HG03064 (cell line): ENCODE measurements around the gene FGF2.
A peak's percentile ranks its signal among the peaks of the same experiment; 100 is the strongest.

ENCODE experiments used
- ATAC-seq: cut with Tn5 transposase; IDR thresholded peaks from one replicate; pipeline ENCODE4 v1.9.1; 2021; ENCODE audit warnings: low read depth; ENCODE audit not compliant: unreplicated experiment

Gene FGF2

DNA sequence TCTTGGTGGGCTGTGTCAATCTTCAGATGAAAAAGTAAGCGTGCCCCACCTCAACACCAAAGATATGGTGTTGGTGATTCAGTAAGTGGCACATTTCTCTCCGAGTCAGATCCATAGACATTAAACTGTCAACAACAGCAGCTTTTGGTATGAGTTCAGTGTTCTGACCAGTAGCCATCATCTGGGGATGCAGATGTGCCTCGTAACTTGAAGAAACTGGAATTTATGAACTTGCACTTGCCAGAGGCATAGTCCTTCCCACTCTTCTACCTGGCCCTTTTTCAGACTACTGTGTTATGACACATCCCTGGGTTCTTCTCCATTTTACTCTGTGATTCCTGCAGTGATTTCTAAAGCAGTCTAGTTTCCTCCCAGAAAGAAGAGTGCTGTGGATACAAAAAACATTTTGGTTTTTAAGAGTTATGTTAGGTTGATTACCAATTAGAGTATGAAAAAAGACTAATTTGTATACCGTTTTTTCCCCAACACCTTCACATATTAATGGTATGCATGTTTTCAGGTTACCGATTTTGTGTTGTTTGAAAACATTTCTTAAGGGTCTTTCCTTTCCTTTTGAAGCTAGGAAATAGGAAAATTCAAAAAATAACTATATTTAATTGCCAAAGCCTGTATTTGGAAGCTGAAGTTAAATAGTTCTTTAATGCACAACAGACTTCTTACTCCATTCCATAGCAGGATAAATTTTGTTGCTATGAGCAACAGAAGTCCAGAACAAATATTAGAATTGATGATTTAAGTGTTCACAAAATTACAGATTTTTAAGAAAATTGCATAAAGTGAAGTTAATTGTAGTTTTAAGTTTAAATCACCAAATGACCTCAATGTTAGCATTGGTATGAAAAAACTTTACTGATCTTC lies 56.5 kb downstream of the FGF2 start:
- no peak for ATAC-seq

DNA sequence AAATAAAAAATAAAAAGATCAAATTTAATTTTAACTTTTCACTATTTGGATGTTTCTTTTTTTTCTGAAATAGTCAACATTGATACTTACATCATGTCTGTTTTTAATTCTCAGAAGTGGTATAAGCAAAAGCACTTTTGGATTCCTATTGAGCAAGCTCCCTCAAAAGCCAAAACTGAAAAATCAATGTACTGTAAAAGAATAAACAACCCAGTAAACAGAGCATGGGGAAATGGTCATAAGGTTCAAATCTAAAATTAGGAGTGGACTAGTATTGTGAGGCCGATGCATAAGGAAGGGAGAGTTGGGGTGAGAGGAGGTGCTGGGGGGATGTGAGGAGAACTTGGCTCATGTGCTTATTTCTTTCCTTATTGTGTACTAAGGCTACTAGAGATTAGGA lies 57.9 kb downstream of the FGF2 start:
- ATAC-seq: no peak

DNA sequence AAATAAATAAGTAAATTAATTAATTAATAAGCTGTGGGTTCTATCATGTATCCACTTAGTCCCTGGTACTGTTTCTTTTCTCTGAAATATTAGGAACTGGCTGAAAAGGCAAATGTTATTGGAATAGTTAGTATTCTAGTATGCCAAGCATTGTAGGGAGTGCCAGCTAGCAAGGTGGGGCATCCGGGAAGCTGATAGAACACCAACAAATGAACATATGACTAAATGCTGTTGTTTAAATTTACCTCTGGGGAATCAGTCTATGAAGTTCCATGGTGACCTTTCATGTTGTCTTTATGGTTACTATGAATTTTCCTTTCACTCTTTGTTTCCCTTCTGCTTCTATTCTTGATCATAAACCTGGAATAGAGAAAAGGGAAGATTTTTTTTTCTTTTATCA lies 63.1 kb downstream of the FGF2 start:
- ATAC-seq: no peak

DNA sequence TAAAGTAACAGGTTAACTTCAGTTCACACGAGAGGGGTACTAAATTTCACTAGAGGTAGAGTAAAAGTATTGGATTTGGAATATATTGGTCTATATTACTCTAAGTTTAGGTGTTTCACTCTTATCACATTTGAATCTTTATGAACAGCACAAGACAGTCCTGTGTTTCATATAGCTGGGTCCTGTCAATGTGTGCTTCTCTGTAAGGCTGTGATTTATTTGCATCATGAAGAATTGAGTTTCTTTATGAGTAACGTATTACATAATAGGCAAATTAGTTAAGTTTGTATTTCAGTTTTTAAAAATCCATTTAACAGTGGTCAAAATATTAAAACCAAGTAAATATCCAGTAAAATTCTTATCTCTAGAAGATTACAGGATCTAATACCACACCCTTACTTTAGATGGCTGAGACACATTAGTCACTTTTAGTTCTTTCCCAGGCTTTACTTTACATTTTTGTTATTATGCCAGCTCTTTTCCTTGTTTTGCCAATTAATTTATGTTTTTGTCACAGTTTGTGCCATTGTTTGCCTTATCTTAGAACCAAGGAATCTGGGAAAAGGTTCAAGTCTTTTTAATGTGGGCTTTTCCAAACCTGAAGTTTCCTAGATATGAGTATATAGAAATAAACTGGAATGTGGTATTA lies 63.6 kb downstream of the FGF2 start:
- ATAC-seq: no peak

DNA sequence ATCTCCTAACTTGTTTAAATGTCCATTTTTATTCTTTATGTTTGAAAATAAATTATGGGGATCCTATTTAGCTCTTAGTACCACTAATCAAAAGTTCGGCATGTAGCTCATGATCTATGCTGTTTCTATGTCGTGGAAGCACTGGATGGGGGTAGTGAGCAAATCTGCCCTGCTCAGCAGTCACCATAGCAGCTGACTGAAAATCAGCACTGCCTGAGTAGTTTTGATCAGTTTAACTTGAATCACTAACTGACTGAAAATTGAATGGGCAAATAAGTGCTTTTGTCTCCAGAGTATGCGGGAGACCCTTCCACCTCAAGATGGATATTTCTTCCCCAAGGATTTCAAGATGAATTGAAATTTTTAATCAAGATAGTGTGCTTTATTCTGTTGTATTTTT lies 68.2 kb downstream of the FGF2 start:
- no peak for ATAC-seq

DNA sequence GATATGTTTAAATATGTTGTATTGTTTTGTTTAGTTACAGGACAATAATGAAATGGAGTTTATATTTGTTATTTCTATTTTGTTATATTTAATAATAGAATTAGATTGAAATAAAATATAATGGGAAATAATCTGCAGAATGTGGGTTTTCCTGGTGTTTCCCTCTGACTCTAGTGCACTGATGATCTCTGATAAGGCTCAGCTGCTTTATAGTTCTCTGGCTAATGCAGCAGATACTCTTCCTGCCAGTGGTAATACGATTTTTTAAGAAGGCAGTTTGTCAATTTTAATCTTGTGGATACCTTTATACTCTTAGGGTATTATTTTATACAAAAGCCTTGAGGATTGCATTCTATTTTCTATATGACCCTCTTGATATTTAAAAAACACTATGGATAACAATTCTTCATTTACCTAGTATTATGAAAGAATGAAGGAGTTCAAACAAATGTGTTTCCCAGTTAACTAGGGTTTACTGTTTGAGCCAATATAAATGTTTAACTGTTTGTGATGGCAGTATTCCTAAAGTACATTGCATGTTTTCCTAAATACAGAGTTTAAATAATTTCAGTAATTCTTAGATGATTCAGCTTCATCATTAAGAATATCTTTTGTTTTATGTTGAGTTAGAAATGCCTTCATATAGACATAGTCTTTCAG lies 68.8 kb downstream of the FGF2 start:
- ATAC-seq: no peak

DNA sequence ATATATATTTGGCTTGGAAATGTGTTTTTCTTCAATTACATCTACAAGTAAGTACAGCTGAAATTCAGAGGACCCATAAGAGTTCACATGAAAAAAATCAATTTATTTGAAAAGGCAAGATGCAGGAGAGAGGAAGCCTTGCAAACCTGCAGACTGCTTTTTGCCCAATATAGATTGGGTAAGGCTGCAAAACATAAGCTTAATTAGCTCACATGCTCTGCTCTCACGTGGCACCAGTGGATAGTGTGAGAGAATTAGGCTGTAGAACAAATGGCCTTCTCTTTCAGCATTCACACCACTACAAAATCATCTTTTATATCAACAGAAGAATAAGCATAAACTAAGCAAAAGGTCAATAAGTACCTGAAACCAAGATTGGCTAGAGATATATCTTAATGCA lies 69.6 kb downstream of the FGF2 start:
- no peak for ATAC-seq

DNA sequence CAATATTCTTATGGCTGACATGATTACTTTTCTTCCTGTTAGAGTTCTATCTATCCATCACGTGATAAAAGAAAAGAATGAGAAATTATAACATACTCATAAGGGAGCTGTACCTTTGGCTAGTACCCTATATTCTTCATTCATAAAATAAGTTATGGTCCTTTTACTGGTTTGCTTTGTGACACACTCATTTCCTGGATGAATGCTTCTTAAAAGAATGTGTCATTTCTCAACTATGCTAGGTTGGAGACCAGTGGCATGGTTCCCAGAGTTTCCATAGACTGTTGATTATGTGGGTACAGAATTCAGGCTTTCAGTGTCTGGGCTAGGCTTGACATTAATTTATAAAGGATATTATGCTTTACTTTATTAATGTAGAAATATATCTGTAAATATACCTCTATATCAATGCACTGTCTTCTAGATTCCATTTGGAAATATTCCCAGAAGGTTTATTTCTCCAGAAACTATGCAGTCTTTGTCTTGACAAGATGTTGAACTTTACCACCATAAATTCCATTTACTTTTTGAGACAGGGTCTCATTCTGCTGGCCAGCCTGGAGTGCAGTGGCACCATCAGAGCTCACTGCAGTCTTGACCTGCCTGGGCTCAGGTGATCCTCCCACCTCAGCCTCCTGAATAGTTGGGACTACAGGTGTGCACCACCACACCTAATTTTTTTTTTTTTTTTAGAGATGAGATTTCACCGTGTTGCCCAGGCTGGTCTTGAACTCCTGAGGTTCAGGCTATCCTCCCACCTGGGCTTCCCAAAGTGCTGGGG lies 71.9 kb downstream of the FGF2 start:
- no peak for ATAC-seq

DNA sequence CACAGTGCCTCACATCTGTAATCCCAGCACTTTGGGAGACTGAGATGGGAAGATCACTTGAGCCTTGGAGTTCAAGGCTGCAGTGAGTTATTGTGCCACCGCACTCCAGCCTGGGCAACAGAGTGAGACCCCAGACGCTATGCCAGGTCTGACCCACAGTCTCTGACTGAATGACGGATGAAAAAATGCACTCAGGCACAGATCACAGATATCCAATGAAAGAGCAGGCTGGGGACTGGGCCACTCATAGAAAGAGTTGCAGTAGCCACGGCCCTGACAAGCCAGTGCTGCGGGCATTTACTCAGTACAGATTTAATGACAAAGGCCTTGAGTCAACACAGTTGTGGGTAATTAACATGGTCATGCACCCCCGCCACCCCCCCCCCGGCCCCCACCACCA lies 73.1 kb downstream of the FGF2 start:
- no peak for ATAC-seq

DNA sequence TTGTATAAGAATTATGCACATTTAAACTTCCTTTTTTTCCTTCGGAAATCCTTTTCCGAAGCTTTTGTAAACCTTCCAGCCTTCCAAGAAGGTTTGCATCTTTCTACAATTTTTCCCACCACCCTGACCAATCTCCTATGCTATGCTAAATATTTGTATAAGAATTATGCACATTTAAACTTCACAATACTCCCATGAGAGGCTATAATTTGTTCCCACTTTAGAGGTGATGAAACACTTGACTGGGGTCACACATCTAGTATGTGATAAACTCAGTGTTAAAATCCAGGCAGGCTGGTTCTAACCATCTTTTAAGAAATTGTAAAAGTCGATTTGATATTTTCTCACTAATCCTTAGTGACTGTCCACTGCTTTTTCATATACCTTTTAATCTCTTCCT lies 73.7 kb downstream of the FGF2 start:
- no peak for ATAC-seq

DNA sequence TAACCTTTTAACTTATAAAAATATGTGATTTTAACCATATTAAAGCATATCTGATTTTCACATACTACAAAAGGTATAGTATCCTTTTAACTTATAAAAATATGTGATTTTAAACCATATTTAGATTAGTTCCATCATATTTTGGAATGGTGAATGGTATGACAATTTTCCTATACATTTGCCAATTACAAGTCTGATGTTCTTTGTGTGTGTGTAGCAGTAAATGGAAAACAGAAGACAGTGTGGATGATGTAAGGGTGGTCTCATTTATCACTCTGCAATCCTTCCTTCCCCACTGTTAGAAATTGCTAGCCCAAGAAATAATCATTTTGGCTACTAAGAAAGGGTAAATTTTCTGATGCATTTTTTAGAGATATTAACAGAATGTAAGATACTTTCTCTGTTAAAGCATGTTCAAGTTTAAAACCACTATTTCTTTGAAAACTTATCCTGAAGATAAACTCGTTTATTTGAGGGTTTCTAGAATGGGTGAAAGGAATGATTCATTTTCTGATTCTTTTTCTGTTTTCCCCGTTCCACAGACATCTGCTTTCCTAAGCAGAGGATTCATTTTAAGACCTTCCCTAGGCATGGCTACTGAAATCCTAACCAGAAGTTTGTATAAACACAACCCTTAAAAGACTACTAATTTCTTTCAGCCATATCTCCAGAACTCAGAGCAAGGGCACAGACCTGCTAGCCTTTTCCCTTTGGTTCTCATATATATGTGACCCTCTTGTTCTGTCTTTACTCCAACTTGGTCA lies 74.8 kb downstream of the FGF2 start:
- ATAC-seq: no peak

DNA sequence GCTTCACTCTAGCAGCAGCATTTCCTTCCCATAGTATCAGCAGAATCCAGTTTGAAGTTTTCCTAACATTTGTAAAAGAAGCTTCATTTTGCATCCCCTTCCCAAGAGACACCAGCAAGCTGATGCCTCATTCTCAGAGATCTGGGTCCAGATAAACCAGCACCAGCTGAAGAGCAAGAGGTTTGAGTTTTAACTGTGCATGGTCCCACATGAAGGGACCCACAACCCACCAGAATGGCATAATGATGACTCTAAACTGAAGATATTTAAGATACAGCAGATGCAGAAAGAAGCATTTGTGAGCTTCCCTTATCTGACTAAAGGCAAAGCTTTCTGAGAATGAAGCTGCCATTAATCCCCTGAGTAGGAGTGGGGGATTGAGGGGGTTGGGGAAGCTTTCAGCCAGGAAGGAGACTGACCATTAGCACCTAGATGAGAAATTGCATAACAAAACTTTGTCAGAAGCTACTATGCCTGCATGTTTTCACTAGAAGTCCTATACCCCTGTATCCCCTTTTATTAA lies 77.2 kb downstream of the FGF2 start:
- ATAC-seq: no peak

DNA sequence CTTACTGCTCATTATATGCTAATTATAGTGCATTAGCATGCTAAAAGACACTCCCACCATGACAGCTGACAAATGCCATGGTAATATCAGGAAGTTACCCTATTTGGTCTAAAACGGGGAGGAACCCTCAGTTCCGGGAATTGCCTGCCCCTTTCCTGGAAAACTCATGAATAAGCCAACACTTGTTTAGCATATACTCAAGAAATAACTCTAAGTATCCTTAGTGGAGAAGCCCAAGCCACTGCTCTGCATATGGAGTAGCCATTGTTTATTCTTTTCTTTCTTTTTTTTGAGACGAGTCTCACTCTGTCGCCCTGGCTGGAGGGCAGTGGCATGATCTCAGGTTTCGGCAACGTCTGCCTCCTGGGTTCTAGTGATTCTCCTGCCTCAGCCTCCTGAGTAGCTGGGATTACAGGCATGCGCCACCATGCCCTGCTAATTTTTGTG lies 80.3 kb downstream of the FGF2 start:
- no peak for ATAC-seq

DNA sequence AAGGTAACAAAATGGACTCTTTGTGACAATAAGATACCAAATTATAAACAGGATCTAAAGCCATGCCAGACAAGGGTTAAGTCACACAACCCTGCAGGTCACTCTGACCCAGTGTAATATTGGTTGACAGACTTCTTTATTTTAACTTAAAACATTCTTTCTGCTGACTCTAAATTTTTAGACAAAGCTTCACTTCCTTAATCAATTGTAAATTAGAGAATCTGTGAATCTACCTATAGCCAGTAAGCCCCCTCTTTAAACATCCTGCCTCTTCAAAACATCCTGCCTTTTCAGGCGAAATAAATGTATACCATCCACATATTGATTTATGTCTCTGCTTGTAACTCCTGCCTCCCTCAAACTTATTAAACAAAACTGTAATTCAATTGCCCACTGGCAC lies 81.6 kb downstream of the FGF2 start:
- no peak for ATAC-seq

DNA sequence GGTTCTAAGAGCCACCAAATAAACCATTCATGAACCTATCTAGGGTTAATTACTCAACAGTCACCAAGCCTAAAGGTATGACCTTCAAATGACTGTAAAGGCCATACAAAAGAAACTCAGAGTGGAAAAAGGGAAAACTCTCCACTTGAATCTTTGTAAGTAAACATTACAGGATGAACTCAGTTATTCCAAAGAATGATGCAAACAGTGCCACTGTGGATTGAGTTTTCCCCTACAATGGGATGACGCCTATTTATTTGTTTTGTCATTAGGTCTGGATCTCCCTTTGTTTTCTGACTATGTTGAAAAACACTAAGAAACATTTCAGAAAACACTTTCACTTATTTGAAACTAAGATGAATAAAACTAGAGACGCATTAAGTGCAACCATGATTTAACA lies 83.1 kb downstream of the FGF2 start:
- ATAC-seq: no peak

DNA sequence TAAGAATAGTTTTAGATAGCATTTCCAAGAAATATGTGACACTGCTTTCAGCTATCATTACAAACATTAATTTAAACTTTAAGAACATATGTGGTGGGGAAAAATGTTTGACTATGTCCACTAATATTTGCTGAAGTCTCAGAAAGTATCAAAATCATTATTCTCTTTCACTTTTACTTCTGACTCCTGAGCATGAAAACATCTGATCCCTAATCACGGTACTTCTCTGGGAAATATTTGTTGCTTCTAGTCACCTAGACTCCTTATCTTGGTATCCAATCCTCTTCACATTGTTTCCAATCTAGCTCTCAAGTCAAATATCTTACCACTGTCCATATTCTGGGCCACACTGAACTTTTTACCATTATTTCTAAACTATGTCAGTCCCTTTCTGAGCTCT lies 85.0 kb downstream of the FGF2 start:
- no peak for ATAC-seq

DNA sequence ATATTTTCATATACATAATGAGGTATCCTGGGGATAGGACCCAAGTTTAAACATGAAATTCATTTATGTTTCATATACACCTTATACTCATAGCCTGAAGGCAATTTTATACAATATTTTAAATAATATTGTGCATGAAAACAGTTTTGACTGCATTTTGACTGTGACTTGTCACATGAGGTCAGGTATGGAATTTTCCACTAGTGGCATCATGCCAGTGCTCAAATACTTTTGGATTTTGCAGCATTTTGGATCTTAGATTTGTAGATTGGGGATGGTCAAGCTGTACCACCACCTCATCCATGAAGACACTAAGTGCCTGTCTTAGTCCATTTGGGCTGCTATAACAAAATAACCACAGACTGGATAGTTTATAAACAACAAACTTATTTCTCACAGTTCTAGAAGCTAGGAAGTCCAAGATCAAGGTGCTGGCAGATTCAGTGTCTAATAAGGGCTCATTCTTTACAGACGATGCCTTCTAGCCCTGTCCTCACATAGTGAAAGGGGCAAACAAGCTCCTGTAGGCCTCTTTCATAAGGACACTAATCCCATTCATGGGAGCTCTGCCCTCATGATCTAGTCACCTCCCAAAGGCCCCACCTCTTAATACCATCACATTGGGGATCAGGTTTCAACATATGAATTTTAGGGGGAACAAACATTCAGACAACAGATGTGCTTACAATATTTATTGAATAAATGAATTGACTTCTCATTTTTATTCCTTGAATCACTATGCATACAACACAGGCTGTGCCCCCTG lies 86.4 kb downstream of the FGF2 start:
- ATAC-seq: no peak

DNA sequence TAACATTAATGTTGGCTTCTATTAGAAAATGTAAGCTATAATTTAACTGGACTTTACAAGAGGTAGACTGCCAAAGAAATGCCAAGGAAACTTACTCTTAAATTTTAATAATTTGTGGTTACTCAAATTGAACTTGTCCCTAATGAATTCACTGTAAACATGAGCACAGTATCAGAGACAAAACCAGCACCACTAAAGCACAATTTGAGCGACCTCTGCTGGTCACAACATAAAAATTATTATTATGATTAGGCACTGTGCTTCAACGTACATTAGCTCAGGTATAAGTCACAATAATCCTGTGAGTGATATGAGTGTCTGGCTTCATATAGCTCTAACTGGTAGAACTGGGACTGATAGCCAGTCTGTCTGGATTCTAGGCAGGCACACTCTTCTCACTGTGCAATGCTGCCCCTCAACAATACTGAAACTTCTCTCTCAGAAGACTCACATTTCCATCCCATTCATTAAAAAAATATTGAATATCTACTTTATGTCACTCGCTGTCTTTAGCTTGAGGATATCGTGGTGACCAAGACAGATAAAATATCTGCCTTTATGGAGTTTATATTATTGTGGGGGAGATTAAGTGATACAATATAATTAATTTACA lies 87.8 kb downstream of the FGF2 start:
- peak; percentile 95 for ATAC-seq

DNA sequence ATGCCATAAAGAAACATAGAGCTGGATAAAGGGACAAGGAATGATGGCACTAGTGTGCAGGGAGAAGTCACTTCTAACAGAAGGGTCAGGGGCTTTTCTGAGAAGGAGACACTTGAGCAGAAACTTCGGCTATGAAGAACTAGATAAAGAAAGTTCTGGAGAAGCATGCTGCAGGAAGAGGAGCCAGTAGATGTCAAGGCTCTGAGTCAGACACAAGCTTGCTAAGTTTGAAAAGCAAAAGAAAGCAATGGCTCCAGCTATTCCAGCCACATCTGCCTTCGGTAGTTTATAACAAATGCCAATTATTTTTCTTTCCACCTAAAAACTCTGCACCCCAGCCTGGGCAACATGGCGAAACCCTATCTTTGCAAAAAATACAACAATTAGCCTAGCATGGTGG lies 88.3 kb downstream of the FGF2 start:
- ATAC-seq: no peak
